ENCODE measurements around the gene CGRRF1.

The CGRRF1 gene

GRCh38 chr14:54480830-54481562 lies 28.7 kb upstream of the CGRRF1 start:
- CTCF ChIA-PET: interaction anchor here (0.6 to 0.9 kb wide), 2 partner anchors 29 to 39 kb away, joined by 3 to 4 read pairs; partner anchors contain the start of gene CGRRF1
- TF ChIP-seq CTCF (IDR thresholded peaks at IDR 0.05; ENCODE audit: insufficient read depth, low read length, missing control alignments): no peak
- H3K4me3 ChIP-seq (ENCODE audit: low read depth, low read length): no peak overlapping the region
- POLR2A ChIA-PET: no interaction called here
- DNase-seq (ENCODE audit: low read depth, low spot score): no peak

- CTCF ChIA-PET: interaction anchor here (0.6 to 0.9 kb wide), 2 partner anchors 28 to 39 kb away, joined by 3 to 4 read pairs; partner anchors contain the start of gene CGRRF1
- no peak for DNase-seq (ENCODE audit: low read depth, low spot score)
Measured at GRCh38 chr14:54481695-54482094, 28.0 kb upstream of the CGRRF1 start.

GRCh38 chr14:54483073-54483745 lies 26.5 kb upstream of the CGRRF1 start:
- CTCF ChIA-PET: interaction anchor here (1.3 to 1.8 kb wide), 3 partner anchors 9 to 323 kb away, joined by 3 to 5 read pairs (median 4); no protein-coding TSS in a partner anchor
- no peak for DNase-seq (ENCODE audit: low read depth, low spot score)
- H3K4me3 ChIP-seq (ENCODE audit: low read depth, low read length): no peak overlapping the region
- no peak for TF ChIP-seq CTCF (IDR thresholded peaks at IDR 0.05; ENCODE audit: insufficient read depth, low read length, missing control alignments)
- POLR2A ChIA-PET: no interaction called here

More at GRCh38 chr14:54481695-54482094, 28.0 kb upstream of the CGRRF1 start:
- H3K4me3 ChIP-seq (ENCODE audit: low read depth, low read length): no peak overlapping the region
- POLR2A ChIA-PET: no interaction called here
- no peak for TF ChIP-seq CTCF (IDR thresholded peaks at IDR 0.05; ENCODE audit: insufficient read depth, low read length, missing control alignments)

GRCh38 chr14:54483846-54484245 lies 25.9 kb upstream of the CGRRF1 start:
- DNase-seq (ENCODE audit: low read depth, low spot score): no peak
- TF ChIP-seq CTCF (IDR thresholded peaks at IDR 0.05; ENCODE audit: insufficient read depth, low read length, missing control alignments): no peak
- ChIA-PET CTCF (interaction anchor here (1.3 to 1.8 kb wide), 3 partner anchors 9 to 322 kb away, joined by 3 to 5 read pairs (median 4); no protein-coding TSS in a partner anchor), POLR2A (no interaction called here)
- no peak overlapping the region for H3K4me3 ChIP-seq (ENCODE audit: low read depth, low read length)

GRCh38 chr14:54486685-54487084 lies 23.0 kb upstream of the CGRRF1 start:
- POLR2A ChIA-PET: no interaction called here
- no peak for TF ChIP-seq CTCF (IDR thresholded peaks at IDR 0.05; ENCODE audit: insufficient read depth, low read length, missing control alignments)
- CTCF ChIA-PET: interaction anchor here (0.8 to 10.5 kb wide), 5 partner anchors 9 to 42 kb away, joined by 3 to 113 read pairs (median 4); partner anchors contain the start of gene CGRRF1
- no peak overlapping the region for H3K4me3 ChIP-seq (ENCODE audit: low read depth, low read length)
- no peak for DNase-seq (ENCODE audit: low read depth, low spot score)

GRCh38 chr14:54487771-54488170 lies 21.9 kb upstream of the CGRRF1 start:
- TF ChIP-seq CTCF (IDR thresholded peaks at IDR 0.05; ENCODE audit: insufficient read depth, low read length, missing control alignments): no peak
- ChIA-PET CTCF (interaction anchor here (1.0 to 10.5 kb wide), 10 partner anchors 9 to 494 kb away, joined by 3 to 113 read pairs (median 5); partner anchors contain the start of gene CGRRF1), POLR2A (interaction anchor here (0.8 to 1.2 kb wide), 2 partner anchors 8 to 22 kb away, joined by 3 read pairs; partner anchors contain the start of gene CGRRF1)
- H3K4me3 ChIP-seq (ENCODE audit: low read depth, low read length): peak overlapping the region; percentile 96
- DNase-seq (ENCODE audit: low read depth, low spot score): no peak
